Endothelial cell (in vitro differentiated cells): ENCODE results near the gene WIZ. TPM values are rescaled to one million over a fixed set of nuclear protein-coding genes. Genes with fewer than 3 reads are reported as not detected.
A peak's percentile ranks its signal among the peaks of the same experiment; 100 is the strongest.

ENCODE experiments used
- DNase-seq: peaks from one replicate; pipeline ENCODE4 v3.0.0; 2021; ENCODE audit warnings: low spot score
- H3K27ac Mint-ChIP-seq: one replicate; pipeline ENCODE4 v1.8.0; 2021; ENCODE audit warnings: mixed read lengths, inconsistent platforms; ENCODE audit not compliant: unreplicated experiment
- H3K27me3 Mint-ChIP-seq: one replicate; pipeline ENCODE4 v1.8.0; 2021; ENCODE audit warnings: mild to moderate bottlenecking, moderate library complexity, mixed read lengths, inconsistent platforms; ENCODE audit not compliant: unreplicated experiment
- H3K36me3 Mint-ChIP-seq: one replicate; pipeline ENCODE4 v1.8.0; 2021; ENCODE audit warnings: mild to moderate bottlenecking, low read depth, mixed read lengths, inconsistent platforms; ENCODE audit not compliant: unreplicated experiment
- H3K4me1 Mint-ChIP-seq: one replicate; pipeline ENCODE4 v1.8.0; 2021; ENCODE audit warnings: mild to moderate bottlenecking, mixed read lengths, inconsistent platforms; ENCODE audit not compliant: unreplicated experiment
- H3K4me3 Mint-ChIP-seq: one replicate; pipeline ENCODE4 v1.8.0; 2021; ENCODE audit warnings: mild to moderate bottlenecking, mixed read lengths, inconsistent platforms; ENCODE audit not compliant: unreplicated experiment
- H3K9me3 Mint-ChIP-seq: one replicate; pipeline ENCODE4 v1.8.0; 2021; ENCODE audit warnings: mixed read lengths, inconsistent platforms; ENCODE audit not compliant: unreplicated experiment
- CTCF ChIP-seq: fragments of 200-600 bp; sonication (generic); IDR thresholded peaks from one replicate; pipeline ENCODE4 v1.5.0; 2021; ENCODE audit warnings: antibody characterized with exemption; ENCODE audit not compliant: unreplicated experiment
- long read RNA-seq: library from polyadenylated mRNA; unstranded; transcript quantifications from one replicate; pipeline ENCODE4 v2.0.0, GENCODE V29; 2020; ENCODE audit not compliant: unreplicated experiment
- total RNA-seq: library from RNA; stranded (reverse); fragmentation: NEBNext Ultra II Directional; extraction: Animal tissue kit (Norgen Biotek cat#: 25700); gene quantifications from one replicate; pipeline ENCODE4 v1.2.1, GENCODE V29; 2021; ENCODE audit not compliant: unreplicated experiment

The WIZ gene
- 79.0 TPM for total RNA-seq
- long read RNA-seq, partial matches to known transcripts = 7 of 7 reads
- long read RNA-seq, other reads (novel, unspliced or antisense) = 0 of 7 reads

GRCh38 chr19:15449620-15450527 is at the start of gene WIZ:
WIZ (minus strand) TSS chr19:15449956; CDS start chr19:15448307, 1,649 bp downstream.
- no peak for TF ChIP-seq CTCF
- H3K27me3 Mint-ChIP-seq = peaks cover 30% of the 10 kb centered on the region
- H3K4me1 Mint-ChIP-seq = peaks cover 12% of the 10 kb centered on the region
- peak within 1 kb of the TSS; percentile 93 for H3K4me3 Mint-ChIP-seq
- peak within 1 kb of the TSS; percentile 96 for H3K27ac Mint-ChIP-seq
- peaks cover 27% of the 10 kb centered on the region for H3K36me3 Mint-ChIP-seq
- DNase-seq = peak; percentile 81
- H3K9me3 Mint-ChIP-seq = no peaks in the 10 kb centered on the region

DNA sequence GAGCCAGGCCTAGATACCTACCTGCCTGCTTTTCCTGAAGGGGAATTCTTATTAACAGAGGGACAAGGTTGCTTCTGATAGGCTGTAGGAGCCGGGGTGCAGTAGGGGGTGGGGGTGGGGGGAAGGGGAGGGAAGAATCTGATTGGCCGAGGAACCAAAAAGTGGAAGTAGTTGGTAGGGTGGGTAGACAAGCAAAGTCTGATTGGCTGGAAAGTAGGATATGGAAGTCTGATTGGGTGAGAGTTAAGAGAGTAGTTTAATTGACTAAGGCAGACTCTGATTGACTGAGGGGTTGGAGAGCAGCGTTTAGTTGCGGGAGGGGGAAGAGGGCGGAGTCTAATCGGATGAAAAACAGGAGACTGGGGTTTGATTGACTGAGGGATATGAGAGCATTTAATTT is 49.2 kb upstream of the WIZ start:
- no peak for TF ChIP-seq CTCF
- DNase-seq = no peak
- H3K36me3 Mint-ChIP-seq = peaks cover 16% of the 10 kb centered on the region
- H3K27me3 Mint-ChIP-seq = peaks cover 4% of the 10 kb centered on the region
- peaks cover 21% of the 10 kb centered on the region for H3K9me3 Mint-ChIP-seq
- H3K4me1 Mint-ChIP-seq = no peaks in the 10 kb centered on the region
- no peak overlapping the region for H3K4me3 Mint-ChIP-seq
- H3K27ac Mint-ChIP-seq = no peak overlapping the region

- peaks cover 4% of the 10 kb centered on the region for H3K27me3 Mint-ChIP-seq
- no peaks in the 10 kb centered on the region for H3K4me1 Mint-ChIP-seq
- H3K27ac Mint-ChIP-seq = no peak overlapping the region
- TF ChIP-seq CTCF = no peak
- H3K9me3 Mint-ChIP-seq = peaks cover 21% of the 10 kb centered on the region
- no peak overlapping the region for H3K4me3 Mint-ChIP-seq
- peaks cover 16% of the 10 kb centered on the region for H3K36me3 Mint-ChIP-seq
- DNase-seq = no peak
These were observed 48.6 kb upstream of the WIZ start for GRCh38 chr19:15498156-15498858.

DNA sequence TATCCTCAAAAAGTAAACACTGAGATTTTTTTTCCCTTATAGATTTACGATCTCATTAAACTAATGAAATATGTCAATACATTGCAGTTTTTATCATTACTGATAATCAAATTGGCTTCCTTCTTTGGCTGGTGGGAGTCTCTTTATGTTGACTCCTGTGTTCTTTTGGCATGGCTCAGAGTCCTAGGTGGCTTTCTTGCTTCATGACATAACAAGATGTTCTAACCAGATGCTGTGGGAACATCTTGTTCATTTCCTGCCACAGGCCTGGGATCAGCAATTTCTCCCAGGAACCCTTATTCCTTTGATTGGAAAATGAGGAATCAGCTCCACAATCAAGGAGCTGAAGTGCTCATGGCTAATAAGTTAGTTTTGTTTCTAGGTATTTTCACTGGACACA is 45.4 kb upstream of the WIZ start:
- Mint-ChIP-seq H3K27ac (no peak overlapping the region), H3K36me3 (peaks cover 12% of the 10 kb centered on the region), H3K4me3 (no peak overlapping the region), H3K4me1 (no peaks in the 10 kb centered on the region), H3K9me3 (peaks cover 18% of the 10 kb centered on the region), H3K27me3 (peaks cover 4% of the 10 kb centered on the region)
- TF ChIP-seq CTCF = no peak
- DNase-seq = no peak
